Right renal pelvis (tissue), 4 donors: ENCODE measurements around the gene KRTAP12-1. TPM values are rescaled to one million over a fixed set of nuclear protein-coding genes. Genes with fewer than 3 reads are reported as not detected.

Source experiments
- DNase-seq, 4 donors: peaks; one replicate each; pipeline ENCODE4 v3.0.0-alpha.2; 2013; ENCODE audit warnings: low read depth in 4 of 4, low spot score in 3 of 4, missing footprints in 1 of 4
- polyA plus RNA-seq, 4 donors: library from polyadenylated mRNA; unstranded; fragments of 120-200 nt; gene quantifications; one replicate each; pipeline ENCODE4 v1.2.1, GENCODE V29; 2013; ENCODE audit not compliant: insufficient read length in 4 of 4

Gene KRTAP12-1
- polyA plus RNA-seq, 4 donors = not detected

- no peak for DNase-seq
Observed at GRCh38 chr21:44711327-44712202, 29.6 kb upstream of the KRTAP12-1 start, which contains the start of gene TSPEAR. Gene TSPEAR, minus strand, starts transcription at chr21:44711572. Its CDS starts 58 bp downstream, at chr21:44711514.

- no peak for DNase-seq
Observed at GRCh38 chr21:44710756-44711326, 28.9 kb upstream of the KRTAP12-1 start.

- no peak for DNase-seq
Observed at GRCh38 chr21:44710294-44710665, 28.3 kb upstream of the KRTAP12-1 start.

GRCh38 chr21:44709426-44710293 is 27.7 kb upstream of the KRTAP12-1 start:
- DNase-seq = no peak

- no peak for DNase-seq
Observed at GRCh38 chr21:44708866-44709425, 27.0 kb upstream of the KRTAP12-1 start.

GRCh38 chr21:44708213-44708865 is 26.4 kb upstream of the KRTAP12-1 start:
- no peak for DNase-seq

GRCh38 chr21:44706706-44707581 is 25.0 kb upstream of the KRTAP12-1 start:
- DNase-seq = no peak

GRCh38 chr21:44706026-44706705 is 24.2 kb upstream of the KRTAP12-1 start:
- no peak for DNase-seq

- DNase-seq = no peak
Observed at GRCh38 chr21:44704636-44705001, 22.7 kb upstream of the KRTAP12-1 start.

- no peak for DNase-seq
Observed at GRCh38 chr21:44703731-44704635, 22.0 kb upstream of the KRTAP12-1 start.

- no peak for DNase-seq
Observed at GRCh38 chr21:44702973-44703730, 21.2 kb upstream of the KRTAP12-1 start.

- DNase-seq = no peak
Observed at GRCh38 chr21:44702111-44702972, 20.4 kb upstream of the KRTAP12-1 start.

- no peak for DNase-seq
Observed at GRCh38 chr21:44701541-44701940, 19.6 kb upstream of the KRTAP12-1 start.

- no peak for DNase-seq
Observed at GRCh38 chr21:44701023-44701400, 19.0 kb upstream of the KRTAP12-1 start.

- no peak for DNase-seq
Observed at GRCh38 chr21:44700101-44701022, 18.4 kb upstream of the KRTAP12-1 start.
